Stimulated activated CD4-positive, alpha-beta T cell treated with anti-CD3 and anti-CD28 coated beads, TNF-alpha, amount 100 ng/mL, for 1 hour (primary cell): ENCODE data around the gene C12orf50.
"Not testable (repeated sequence)": the region's sequence is repeated elsewhere in the genome, so short reads cannot be mapped to it uniquely, and the experiment has no call there.

ENCODE experiments used
- DNase-seq, 3 donors: peaks; one replicate each; pipeline ENCODE4 v3.0.0-alpha.2; 2020; ENCODE audit warnings: low read depth in 3 of 3, low spot score in 1 of 3

C12orf50 gene

GRCh38 chr12:87988534-87988933, 40.7 kb downstream of the C12orf50 start:
- DNase-seq, result no peak

DNA sequence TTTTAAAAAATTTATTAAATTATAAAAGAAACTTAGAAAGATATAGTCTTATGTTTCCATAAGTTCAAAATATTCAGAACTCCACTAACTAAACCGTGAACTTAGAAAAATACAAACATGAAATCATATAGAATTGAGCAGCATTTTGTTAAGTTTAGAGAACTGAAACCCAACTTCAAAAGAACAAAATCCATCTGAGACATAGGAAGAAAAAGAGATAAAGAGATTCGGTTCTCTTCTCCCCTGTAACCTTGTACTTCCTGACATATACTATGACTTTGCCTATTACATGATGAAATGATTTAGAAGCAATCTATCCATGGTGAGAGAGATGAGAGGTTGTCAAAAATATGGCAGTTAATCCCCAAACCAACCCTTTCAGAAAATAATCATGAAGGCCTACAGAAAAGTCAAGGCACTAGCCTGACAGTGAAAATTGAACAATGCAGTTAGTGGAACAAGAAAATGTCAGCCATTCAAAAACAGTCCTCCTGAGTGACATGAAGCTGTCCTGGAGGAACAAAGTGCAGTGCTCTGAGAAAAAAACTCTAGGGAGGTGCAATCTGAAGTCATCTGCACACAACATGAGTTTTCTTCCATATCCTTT, 44.0 kb downstream of the C12orf50 start:
- no peak for DNase-seq

- no peak for DNase-seq
These were observed 47.0 kb downstream of the C12orf50 start for GRCh38 chr12:87982208-87982607.

- DNase-seq, result no peak
These were observed 47.7 kb downstream of the C12orf50 start for GRCh38 chr12:87981495-87981894.

GRCh38 chr12:87975879-87976278, 53.3 kb downstream of the C12orf50 start:
- DNase-seq, result no peak

DNA sequence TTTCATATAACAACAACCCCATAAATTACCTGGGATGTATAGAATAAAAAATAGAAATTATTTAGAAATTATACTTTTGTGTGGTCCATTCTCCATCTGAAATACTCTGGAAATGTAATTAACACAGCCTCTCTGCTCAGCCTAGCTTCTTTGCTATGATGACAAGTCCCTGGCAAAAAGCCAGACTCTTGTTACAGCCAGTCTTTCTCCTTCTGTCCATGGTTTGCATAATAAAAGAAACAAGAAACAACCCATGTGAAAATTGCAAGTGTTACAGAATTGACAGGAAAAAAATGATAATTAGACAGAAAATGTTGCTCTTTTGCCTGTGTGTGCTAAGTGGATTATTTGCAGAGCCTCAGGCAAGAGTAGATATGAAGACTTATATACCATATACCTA, 61.3 kb downstream of the C12orf50 start:
- DNase-seq, result no peak

DNA sequence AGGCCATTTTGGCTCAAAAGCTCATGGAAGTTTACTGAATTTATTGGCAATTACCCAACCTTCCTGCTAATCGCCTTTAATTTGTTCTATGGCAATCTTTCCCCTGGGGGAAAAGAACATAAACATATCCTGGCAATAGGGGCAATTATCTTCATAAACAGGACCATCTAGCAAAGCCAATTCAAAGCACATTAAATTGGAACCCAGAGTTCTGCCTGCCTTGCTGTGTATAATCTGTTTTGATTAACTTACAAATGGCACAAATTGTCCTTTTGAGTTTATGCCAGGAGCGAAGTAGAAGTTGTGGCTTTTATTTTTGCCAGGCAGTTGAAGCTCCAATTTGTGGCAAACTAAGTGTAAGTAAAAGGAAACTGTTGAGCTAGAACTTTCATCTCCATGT, 68.6 kb downstream of the C12orf50 start:
- DNase-seq, result no peak

- not testable (repeated sequence) for DNase-seq
These were observed 75.2 kb downstream of the C12orf50 start for GRCh38 chr12:87954028-87954427.

- no peak for DNase-seq
These were observed 75.8 kb downstream of the C12orf50 start for GRCh38 chr12:87953256-87953860.

DNA sequence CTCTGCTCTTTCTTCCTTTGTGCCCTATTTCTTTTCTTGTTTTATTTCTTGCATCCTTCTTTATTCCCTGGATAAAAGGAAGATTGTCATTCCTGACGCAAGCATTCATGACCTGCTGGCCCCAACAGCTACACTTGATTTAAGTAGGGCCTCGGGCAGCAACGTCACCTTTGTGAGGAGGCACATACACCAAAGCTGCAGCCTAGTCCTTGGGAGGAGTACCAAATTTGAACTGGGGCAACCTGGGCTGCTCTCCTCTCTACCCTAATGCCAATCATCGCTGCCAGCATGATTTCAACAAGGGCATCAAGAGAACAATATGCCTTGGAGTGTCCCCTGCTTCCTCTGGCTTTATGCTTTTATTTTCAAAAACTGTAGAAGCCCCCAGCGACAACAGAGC, 76.4 kb downstream of the C12orf50 start:
- DNase-seq, result no peak

- DNase-seq, result no peak
These were observed 77.0 kb downstream of the C12orf50 start for GRCh38 chr12:87952223-87952622.

DNA sequence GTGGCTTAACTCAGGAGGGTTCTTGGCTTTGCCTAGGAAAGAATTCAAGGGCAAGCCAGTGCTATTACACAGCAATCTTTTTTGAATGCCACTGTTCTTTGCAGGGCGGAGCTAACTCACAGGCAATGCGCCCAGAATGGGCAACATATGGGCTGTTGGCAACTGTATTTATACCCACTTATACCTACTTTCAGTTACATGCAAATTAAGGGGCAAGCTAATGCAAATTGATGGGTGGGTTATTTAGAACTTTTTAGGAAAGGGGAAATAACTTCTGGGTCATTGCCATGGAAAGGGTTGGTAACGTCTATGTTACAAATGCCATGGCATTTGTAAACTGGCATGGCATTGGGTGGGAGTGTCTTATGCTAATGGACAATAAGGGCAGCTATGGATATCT, 85.4 kb downstream of the C12orf50 start:
- DNase-seq, result no peak

GRCh38 chr12:87943023-87943422, 86.2 kb downstream of the C12orf50 start:
- DNase-seq, result no peak

DNA sequence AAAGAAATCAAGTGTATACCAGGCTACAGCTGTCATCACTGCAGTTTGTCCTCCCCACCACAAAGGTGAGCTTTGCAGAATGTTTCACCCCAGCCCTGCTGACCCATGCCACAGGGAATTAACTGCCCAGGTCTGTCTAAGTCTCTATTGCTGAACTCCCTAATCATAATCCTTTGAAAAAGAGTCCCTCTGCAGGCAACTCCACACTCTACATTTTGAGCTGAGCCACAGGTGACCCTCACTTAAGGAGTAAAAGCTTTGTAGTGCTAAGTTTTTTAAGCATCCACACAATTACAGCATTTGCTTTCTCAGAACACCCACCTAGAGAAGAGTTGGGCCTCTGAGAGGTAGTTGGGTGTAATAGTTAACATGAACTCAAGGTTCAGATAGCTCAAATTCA, 90.0 kb downstream of the C12orf50 start:
- no peak for DNase-seq

DNA sequence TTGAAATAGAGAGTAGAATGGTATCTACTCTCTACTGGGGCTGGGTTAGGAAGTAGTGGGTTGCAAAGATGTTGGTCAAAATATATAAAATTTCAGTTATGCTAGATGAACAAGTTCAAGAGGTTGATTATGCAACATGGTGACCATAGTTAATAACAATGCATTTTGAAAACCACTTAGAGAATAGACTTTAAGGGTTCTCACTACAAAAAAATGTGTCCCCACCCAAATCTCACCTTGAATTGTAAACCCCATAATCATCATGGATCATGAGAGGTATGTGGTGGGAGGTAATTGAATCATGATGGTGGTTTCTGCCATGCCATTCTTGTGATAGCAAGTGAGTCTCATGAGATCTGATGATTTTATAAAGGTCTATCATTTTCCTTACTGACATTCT, 94.0 kb downstream of the C12orf50 start:
- no peak for DNase-seq

- no peak for DNase-seq
These were observed 95.2 kb downstream of the C12orf50 start for GRCh38 chr12:87933991-87934390.

DNA sequence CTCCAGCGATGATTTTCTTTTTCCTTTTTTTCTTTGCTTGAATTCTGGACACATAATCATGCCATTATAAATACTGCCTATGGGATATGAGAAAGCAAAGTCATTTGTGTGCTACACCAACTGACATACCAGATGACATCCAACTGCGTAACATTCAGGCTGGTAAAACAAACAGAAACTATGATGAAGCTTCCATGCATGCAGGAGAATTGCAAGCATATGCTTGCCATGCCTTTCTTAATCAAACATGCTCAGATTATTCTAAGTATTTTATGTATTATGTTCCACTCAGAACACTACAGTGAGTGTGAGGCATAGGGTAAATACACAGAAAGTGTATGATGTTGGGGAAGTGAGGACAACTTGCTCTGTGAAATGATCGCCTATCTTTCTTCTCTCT, 97.4 kb downstream of the C12orf50 start:
- DNase-seq, result no peak

DNA sequence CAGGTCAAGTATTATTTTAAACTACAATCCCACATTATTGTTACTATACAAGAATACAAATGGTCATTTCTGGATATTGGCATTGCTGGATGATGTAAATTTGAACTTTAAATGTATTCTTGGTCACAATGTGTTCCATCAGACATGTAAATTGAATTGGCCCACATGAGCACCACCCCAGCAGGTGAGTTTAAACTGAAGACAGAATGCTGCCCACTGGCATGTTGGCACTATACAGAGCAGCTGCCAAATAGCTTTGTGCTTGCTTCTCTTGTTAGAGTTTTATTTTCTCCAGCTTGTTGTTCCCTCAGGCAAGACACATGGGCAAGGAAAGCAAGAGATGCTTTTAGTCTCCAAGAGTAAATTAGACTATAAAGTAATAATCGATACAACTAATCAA, 98.6 kb downstream of the C12orf50 start:
- DNase-seq, result no peak
